NB4 (cell line): ENCODE measurements around the gene FASTK.
A peak's percentile ranks its signal among the peaks of the same experiment; 100 is the strongest.

Experiments
- DNase-seq: peaks from one replicate; pipeline ENCODE4 v3.0.0; 2010; ENCODE audit warnings: low read depth
- H3K4me3 ChIP-seq: one replicate; pipeline ENCODE4 v1.5.1; 2011; ENCODE audit warnings: mild to moderate bottlenecking, low read depth, low read length, moderate library complexity
- MYC ChIP-seq: IDR thresholded peaks from 2 replicates; pipeline ENCODE4 v1.6.1; 2011; ENCODE audit warnings: low read depth, low read length
- POLR2A ChIP-seq: IDR thresholded peaks from 2 replicates; pipeline ENCODE4 v1.6.1; 2011; ENCODE audit warnings: mild to moderate bottlenecking; ENCODE audit not compliant: insufficient read length; ENCODE audit errors: extremely low read depth
- TF ChIP-seq, protein P1 (sequence below): IDR thresholded peaks from one replicate; pipeline ENCODE4 v1.5.1; 2012; ENCODE audit warnings: low read depth, low read length
- TF ChIP-seq, protein P2 (sequence below): IDR thresholded peaks from 2 replicates; pipeline ENCODE4 v1.6.1; 2011; ENCODE audit warnings: low read depth, low read length

The FASTK gene

DNA sequence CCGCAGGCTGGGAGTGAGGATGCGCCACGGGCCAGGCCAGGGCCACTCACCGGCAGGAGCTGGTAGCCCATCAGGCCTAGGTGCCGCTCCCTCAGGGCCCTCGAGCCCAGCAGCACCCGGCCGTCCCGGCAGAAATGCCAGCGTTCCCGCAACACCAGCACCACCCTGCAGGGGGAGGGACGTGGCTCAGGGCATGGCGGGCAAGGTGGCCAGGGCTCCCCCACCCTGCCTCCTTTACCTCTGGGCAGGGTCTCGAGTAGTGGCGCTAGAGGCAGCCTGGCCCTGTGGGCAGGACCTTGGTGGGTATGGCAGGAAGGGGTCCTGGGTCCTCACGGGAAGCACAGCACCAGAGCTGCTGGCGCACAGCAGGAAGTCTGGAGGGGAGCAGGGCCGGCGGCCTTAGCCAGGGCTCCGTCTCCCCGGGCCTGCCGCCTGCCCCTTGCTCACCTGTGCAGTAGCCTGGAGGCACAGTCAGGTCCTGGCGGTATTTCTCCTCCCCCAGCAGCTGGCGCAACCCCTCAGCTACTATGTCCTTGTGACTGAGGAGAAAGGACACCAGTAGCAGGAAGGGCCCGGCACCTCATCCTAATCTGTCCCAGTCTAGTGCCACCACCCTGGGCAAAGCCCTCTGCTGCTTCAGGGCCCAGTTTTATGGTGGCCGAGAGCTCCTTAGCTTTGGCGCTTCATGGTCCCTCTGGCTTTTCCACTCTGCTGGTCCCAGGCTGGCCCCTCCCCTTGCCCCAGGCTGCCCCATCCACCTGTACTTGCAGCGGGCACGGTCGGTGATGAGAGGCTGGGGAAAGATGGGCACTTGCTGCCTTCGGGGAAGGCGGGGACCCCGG, 3.5 kb downstream of the FASTK start:
- TF ChIP-seq, protein P1, sequence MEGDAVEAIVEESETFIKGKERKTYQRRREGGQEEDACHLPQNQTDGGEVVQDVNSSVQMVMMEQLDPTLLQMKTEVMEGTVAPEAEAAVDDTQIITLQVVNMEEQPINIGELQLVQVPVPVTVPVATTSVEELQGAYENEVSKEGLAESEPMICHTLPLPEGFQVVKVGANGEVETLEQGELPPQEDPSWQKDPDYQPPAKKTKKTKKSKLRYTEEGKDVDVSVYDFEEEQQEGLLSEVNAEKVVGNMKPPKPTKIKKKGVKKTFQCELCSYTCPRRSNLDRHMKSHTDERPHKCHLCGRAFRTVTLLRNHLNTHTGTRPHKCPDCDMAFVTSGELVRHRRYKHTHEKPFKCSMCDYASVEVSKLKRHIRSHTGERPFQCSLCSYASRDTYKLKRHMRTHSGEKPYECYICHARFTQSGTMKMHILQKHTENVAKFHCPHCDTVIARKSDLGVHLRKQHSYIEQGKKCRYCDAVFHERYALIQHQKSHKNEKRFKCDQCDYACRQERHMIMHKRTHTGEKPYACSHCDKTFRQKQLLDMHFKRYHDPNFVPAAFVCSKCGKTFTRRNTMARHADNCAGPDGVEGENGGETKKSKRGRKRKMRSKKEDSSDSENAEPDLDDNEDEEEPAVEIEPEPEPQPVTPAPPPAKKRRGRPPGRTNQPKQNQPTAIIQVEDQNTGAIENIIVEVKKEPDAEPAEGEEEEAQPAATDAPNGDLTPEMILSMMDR: peak; percentile 26
- TF ChIP-seq, protein P2, sequence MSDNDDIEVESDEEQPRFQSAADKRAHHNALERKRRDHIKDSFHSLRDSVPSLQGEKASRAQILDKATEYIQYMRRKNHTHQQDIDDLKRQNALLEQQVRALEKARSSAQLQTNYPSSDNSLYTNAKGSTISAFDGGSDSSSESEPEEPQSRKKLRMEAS: no peak
- no peak overlapping the region for H3K4me3 ChIP-seq
- peak; percentile 46 for DNase-seq

DNA sequence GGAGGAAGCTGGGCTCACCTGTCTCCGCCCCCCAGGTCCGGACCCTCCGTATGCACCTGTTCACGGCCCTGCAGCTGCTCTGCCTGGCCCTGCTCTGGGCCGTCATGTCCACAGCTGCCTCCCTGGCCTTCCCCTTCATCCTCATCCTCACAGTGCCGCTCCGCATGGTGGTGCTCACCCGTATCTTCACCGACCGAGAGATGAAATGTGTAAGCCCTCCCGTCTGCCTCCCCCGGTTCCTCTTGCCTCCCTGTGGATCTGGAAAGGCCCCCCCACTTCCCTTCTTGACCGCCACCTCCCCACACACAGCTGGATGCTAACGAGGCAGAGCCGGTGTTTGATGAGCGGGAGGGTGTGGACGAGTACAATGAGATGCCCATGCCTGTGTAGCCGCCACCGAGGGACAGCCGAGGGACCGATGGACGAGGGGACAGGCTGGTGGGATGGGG, 4.6 kb downstream of the FASTK start:
- TF ChIP-seq, protein P1: no peak
- TF ChIP-seq, protein P2: no peak
- TF ChIP-seq POLR2A (no peak), MYC (no peak)
- H3K4me3 ChIP-seq: no peak overlapping the region
- no peak for DNase-seq

DNA sequence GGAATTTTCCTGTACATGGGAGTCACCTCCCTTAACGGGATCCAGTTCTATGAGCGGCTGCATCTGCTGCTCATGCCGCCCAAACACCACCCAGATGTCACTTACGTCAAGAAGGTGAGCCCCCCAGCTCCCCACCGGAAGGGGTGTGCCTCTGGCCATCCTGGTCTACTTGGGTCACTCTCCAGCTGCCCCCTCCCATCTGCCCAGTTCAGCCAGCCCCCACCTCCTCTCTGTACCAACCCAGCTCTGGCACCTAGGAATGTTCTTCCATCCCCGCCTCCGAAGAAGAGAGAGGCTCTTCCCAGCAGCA, 5.0 kb downstream of the FASTK start:
- no peak overlapping the region for H3K4me3 ChIP-seq
- DNase-seq: no peak
- TF ChIP-seq POLR2A (no peak), MYC (no peak)
- TF ChIP-seq, protein P2: no peak
- TF ChIP-seq, protein P1: no peak

DNA sequence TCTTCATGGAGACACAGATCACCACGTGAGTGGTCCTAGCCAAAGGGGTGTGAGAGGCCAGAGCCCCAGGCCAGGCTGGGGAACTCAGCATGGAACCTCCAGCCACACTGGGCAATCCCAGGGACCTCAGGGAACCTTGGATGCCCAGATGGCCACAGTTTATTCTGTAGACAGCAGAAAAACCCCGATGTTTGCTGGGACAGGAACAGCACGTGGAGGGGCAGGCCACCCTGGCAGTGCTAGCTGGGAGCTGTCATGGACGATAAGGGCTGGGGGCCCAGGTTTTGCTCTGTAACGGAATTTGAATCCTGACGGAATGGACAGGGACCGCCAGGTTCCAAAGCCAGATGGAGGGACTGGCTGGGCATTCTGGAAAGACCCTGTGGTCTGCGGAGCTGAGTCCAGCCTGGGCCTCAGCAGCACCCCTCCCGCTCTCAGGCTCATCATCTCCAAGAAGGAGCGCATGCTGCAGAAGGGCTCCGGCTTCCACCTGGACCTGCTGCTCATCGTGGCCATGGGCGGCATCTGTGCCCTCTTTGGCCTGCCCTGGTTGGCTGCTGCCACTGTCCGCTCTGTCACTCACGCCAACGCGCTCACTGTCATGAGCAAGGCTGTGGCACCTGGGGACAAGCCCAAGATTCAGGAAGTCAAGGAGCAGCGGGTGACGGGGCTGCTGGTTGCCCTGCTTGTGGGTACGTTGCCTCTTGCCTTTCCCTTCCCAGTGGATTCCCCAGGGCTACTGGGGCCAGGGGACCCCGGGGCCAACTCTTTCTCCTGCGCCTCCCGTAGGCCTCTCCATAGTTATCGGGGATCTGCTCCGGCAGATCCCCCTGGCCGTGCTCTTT, 5.6 kb downstream of the FASTK start:
- TF ChIP-seq, protein P2: no peak
- TF ChIP-seq POLR2A (no peak), MYC (no peak)
- TF ChIP-seq, protein P1: no peak
- DNase-seq: no peak
- H3K4me3 ChIP-seq: no peak overlapping the region

DNA sequence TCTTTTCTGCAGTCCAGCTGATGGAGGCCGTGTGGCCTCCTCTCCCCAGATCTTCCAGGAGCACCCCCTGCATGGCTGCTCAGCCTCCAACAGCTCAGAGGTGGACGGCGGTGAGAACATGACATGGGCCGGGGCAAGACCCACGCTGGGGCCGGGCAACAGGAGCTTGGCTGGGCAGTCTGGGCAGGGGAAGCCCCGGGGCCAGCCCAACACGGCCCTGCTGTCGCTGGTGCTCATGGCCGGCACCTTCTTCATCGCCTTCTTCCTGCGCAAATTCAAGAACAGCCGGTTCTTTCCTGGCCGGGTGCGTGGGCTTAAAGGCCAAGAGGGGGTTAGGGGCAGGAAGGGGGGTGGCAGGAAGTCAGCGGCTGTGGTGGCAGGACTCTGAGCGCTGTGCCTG, 6.6 kb downstream of the FASTK start:
- DNase-seq: no peak
- no peak for TF ChIP-seq MYC
- TF ChIP-seq, protein P2: no peak
- no peak for TF ChIP-seq POLR2A
- TF ChIP-seq, protein P1: no peak
- H3K4me3 ChIP-seq: no peak overlapping the region
